ENCODE data around the gene KDM4D. TPM values are rescaled to one million over a fixed set of nuclear protein-coding genes. Genes with fewer than 3 reads are reported as not detected.

Gene KDM4D
- total and polyA plus RNA-seq, 2 of the 8 experiments (the other 6 are each of a cell fraction or from before 2014, with no cell fraction given) = 1.5 to 4.5 TPM

GRCh38 chr11:94933223-94934130 is 40.0 kb upstream of the KDM4D start (continued):
- no peak for TF ChIP-seq ATF2 (IDR thresholded peaks at IDR 0.05; ENCODE audit: low read length)
- no peak for TF ChIP-seq NRF1 (IDR thresholded peaks at IDR 0.05; ENCODE audit: low read depth, low read length)
- TF ChIP-seq RNF2 (IDR thresholded peaks at IDR 0.05; ENCODE audit: borderline replicate concordance, low read depth, low read length, missing control alignments, poor library complexity, severe bottlenecking) = no peak
- TF ChIP-seq SIX5 (IDR thresholded peaks at IDR 0.05; ENCODE audit: low read depth, low read length) = no peak

All from H1 (cell line).